ENCODE data around the gene TSPAN18.

DNA sequence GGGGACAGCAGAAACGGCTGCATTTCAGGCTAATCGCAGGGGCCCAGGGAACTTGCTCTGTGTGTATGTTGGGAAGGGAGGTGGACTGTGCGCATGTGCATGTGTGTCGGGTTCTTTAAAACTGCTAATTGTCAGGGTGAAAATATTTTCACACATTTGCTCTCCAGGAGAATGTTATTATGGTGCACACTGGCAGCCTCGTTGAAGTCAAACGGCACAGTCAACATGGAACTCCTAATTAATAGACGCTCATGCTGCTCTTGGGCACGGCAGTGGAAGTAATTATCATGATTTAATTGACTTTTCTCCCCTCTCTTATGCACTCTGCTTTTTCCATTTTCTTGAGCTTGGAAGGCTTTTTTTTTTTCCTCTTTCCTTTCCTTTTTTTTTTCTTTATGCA is 92.6 kb downstream of the TSPAN18 start:
- TF ChIP-seq, protein P1, sequence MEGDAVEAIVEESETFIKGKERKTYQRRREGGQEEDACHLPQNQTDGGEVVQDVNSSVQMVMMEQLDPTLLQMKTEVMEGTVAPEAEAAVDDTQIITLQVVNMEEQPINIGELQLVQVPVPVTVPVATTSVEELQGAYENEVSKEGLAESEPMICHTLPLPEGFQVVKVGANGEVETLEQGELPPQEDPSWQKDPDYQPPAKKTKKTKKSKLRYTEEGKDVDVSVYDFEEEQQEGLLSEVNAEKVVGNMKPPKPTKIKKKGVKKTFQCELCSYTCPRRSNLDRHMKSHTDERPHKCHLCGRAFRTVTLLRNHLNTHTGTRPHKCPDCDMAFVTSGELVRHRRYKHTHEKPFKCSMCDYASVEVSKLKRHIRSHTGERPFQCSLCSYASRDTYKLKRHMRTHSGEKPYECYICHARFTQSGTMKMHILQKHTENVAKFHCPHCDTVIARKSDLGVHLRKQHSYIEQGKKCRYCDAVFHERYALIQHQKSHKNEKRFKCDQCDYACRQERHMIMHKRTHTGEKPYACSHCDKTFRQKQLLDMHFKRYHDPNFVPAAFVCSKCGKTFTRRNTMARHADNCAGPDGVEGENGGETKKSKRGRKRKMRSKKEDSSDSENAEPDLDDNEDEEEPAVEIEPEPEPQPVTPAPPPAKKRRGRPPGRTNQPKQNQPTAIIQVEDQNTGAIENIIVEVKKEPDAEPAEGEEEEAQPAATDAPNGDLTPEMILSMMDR (IDR thresholded peaks at IDR 0.05) = no peak
- TF ChIP-seq POLR2A (IDR thresholded peaks at IDR 0.05) = no peak

All from ovary (tissue), 3 donors.